ENCODE results near the gene PPIL1.

PPIL1 gene

DNA sequence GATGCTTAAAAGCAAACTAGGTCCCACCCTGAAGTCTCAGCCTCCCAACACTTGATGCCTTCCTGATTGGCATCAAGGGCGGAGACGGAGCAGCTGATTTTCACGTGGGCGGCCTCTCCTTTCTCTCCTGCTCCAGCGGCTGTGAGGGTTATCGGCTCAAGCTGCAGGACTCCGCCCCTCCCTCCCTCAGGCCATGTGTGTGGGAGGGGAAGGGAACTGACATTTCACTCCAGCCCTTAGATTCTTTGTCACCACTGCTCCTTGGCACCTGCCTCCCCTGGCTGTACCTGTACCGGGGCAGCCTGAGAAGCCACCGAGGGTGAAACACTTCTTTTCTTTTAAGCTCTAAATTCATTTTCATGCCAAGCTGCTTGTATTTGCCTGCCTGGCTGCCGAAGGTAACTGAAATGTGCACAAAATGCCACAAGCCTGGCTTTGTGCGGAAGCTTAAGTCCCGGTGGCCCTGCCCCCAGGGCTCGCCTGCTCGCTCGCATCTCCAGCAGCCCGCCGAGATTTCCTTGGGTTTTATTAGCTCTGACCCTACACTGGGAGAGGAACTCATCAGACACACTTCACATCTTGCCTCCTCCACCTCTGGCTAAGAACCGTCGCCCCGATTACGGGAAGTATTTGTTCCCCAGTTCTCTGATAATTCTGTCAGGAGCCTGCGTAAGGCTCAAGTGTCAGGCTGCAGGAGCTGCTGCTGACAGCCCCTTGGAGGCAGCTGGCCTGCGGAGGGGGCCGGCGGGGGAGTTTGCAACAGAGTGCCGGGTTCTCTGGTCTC is 25.8 kb downstream of the PPIL1 start:
- TF ChIP-seq, protein P1, sequence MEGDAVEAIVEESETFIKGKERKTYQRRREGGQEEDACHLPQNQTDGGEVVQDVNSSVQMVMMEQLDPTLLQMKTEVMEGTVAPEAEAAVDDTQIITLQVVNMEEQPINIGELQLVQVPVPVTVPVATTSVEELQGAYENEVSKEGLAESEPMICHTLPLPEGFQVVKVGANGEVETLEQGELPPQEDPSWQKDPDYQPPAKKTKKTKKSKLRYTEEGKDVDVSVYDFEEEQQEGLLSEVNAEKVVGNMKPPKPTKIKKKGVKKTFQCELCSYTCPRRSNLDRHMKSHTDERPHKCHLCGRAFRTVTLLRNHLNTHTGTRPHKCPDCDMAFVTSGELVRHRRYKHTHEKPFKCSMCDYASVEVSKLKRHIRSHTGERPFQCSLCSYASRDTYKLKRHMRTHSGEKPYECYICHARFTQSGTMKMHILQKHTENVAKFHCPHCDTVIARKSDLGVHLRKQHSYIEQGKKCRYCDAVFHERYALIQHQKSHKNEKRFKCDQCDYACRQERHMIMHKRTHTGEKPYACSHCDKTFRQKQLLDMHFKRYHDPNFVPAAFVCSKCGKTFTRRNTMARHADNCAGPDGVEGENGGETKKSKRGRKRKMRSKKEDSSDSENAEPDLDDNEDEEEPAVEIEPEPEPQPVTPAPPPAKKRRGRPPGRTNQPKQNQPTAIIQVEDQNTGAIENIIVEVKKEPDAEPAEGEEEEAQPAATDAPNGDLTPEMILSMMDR (IDR thresholded peaks at IDR 0.05; ENCODE audit: insufficient read depth, low read length, missing control alignments): no peak
- no peak overlapping the region; the same call in 1 of the 2 replicates for H3K4me3 ChIP-seq (ENCODE audit: low read depth, low read length)
- CTCF ChIA-PET: interaction anchor here (0.8 to 8.3 kb wide), 20 partner anchors 7 to 234 kb away, joined by 3 to 169 read pairs (median 6); partner anchors contain the start of gene PPIL1
- DNase-seq (ENCODE audit: low read depth, low spot score): no peak
- POLR2A ChIA-PET: no interaction called here

DNA sequence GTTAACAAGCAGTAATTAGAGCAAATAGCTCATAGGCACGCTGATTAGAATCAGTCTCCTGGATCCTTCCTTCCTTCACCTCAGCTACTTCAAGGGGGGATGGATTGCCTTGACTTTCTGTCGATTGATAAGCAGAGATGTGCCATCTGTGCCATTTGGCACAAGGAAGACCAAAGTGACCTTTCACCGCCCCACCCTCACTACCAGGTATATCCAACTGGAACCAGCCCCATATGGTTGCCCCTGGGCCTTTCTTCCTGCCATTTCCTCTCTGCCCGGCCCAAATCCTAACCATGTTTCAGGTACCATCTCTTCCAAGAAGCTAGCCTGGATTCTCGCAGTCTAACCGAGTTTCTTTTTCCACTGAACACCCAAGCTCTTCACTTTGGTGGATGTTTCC is 26.6 kb downstream of the PPIL1 start:
- TF ChIP-seq, protein P1 (IDR thresholded peaks at IDR 0.05; ENCODE audit: insufficient read depth, low read length, missing control alignments): no peak
- no peak overlapping the region for H3K4me3 ChIP-seq (ENCODE audit: low read depth, low read length)
- ChIA-PET POLR2A (no interaction called here), CTCF (interaction anchor here (0.9 to 8.3 kb wide), 7 partner anchors 10 to 232 kb away, joined by 3 to 169 read pairs (median 6); partner anchors contain the start of gene PPIL1)
- DNase-seq (ENCODE audit: low read depth, low spot score): no peak

DNA sequence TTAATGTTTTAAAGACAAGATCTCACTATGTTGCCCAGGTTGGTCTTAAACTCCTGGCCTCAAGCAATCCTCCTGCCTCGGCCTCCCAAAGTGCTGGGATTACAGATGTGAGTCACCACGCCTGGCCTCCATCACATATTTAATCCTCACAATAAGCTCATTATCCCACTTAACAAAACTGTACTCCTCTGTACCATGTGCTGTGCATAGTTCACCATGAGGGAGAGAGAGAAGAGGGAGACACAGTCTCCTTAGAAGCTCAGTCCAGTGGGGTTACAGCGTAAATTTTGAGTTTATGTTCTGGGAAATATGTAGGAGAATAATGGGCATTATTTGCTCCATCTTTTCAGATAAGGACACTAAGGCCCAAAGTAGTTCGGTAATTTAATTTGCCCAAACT is 27.5 kb downstream of the PPIL1 start:
- ChIA-PET CTCF (interaction anchor here (1.1 to 8.3 kb wide), 6 partner anchors 10 to 171 kb away, joined by 3 to 169 read pairs (median 6); no protein-coding TSS in a partner anchor), POLR2A (no interaction called here)
- TF ChIP-seq, protein P1 (IDR thresholded peaks at IDR 0.05; ENCODE audit: insufficient read depth, low read length, missing control alignments): no peak
- no peak overlapping the region for H3K4me3 ChIP-seq (ENCODE audit: low read depth, low read length)
- no peak for DNase-seq (ENCODE audit: low read depth, low spot score)

DNA sequence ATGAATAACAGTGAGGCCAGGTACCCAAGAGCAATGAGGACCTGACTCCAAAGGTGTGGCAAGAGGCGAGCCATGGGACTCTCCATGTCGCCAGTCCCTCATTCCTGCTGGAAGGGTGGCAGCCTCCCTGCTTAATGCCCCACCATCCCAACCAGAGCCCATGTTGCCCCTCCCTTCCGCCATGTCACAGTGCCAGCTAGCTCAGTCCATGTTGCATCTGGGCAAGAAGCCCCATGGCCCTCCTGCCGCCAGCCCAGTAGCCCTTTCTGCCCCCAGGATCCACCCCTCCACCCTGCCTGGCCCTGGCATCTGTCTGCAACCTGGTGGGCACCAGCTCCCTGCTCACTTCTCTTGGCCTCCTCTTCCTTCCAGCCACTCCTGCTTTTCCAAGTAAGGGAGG is 29.4 kb downstream of the PPIL1 start:
- TF ChIP-seq, protein P1 (IDR thresholded peaks at IDR 0.05; ENCODE audit: insufficient read depth, low read length, missing control alignments): no peak

DNA sequence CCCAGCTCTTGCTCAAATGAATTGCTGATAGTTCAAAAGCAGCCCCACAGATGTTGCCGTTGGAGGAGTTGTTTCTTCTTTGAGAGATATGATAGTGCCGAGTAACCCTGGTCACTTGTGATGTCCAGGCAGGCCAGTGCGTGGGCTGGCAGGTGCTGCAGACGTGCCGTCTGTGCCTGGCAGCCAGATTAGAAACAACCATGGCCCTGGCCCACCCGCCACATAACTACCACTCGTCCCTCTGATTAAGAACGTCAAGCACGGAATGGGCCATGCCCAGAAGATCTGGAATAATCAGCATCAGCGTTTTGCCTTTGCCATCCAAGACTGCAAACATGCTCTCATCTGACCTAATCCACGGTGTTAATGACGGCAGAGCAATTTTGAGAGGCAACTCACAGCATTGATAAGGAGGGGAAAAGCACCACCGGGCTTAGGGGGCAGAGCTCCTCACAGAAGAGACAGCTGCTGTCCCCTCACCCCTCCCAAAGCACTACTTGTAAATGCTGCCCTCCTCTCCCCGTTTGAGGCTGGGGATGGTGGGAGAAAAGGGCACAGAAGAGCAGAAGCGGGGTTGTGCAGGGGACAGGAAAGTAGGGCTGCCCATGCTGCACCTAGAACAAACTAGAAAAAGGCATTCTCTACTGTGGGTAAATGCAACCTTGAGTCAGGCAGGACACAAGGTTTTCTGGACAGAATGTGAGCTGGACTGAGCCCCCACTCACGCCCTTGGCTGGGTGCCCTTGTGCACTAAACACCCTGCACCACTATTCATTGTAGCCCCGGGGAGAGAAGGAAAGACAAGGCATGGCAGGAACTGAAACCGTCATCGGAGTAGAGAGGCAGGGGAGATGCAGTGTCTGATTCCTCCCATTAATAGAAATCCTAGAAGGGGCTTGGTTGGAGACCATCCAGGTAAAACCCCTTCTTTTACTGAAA is 30.1 kb downstream of the PPIL1 start:
- POLR2A ChIA-PET: no interaction called here
- DNase-seq (ENCODE audit: low read depth, low spot score): no peak
- CTCF ChIA-PET: interaction anchor here (0.6 to 4.2 kb wide), 3 partner anchors 7 to 174 kb away, joined by 3 to 40 read pairs (median 5); no protein-coding TSS in a partner anchor
- H3K4me3 ChIP-seq (ENCODE audit: low read depth, low read length): no peak overlapping the region
- TF ChIP-seq, protein P1 (IDR thresholded peaks at IDR 0.05; ENCODE audit: insufficient read depth, low read length, missing control alignments): no peak

More for the DNA sequence above, 29.4 kb downstream of the PPIL1 start:
- CTCF ChIA-PET: interaction anchor here (1.9 kb wide), 1 partner anchor 173 kb away, joined by 5 read pairs; no protein-coding TSS in a partner anchor
- no peak for DNase-seq (ENCODE audit: low read depth, low spot score)
- H3K4me3 ChIP-seq (ENCODE audit: low read depth, low read length): no peak overlapping the region
- POLR2A ChIA-PET: no interaction called here

Data from AG04449 (cell line).